IPS-15b (cell line): ENCODE data around the gene ORAI2.

ENCODE experiments used
- H3K27me3 ChIP-seq: one replicate; pipeline ENCODE4 v1.6.1; 2013; ENCODE audit warnings: low read length; ENCODE audit not compliant: control insufficient read depth, insufficient read depth
- H3K36me3 ChIP-seq: one replicate; pipeline ENCODE4 v1.6.1; 2013; ENCODE audit warnings: low read length; ENCODE audit not compliant: control insufficient read depth, insufficient read depth
- H3K4me1 ChIP-seq: one replicate; pipeline ENCODE4 v1.6.1; 2013; ENCODE audit warnings: mild to moderate bottlenecking, low read length; ENCODE audit not compliant: control insufficient read depth, insufficient read depth
- H3K4me3 ChIP-seq: one replicate; pipeline ENCODE4 v1.5.1; 2013; ENCODE audit warnings: low read depth, low read length
- H3K9ac ChIP-seq: one replicate; pipeline ENCODE4 v1.6.1; 2013; ENCODE audit warnings: low read depth, mild to moderate bottlenecking, low read length
- H3K9me3 ChIP-seq: one replicate; pipeline ENCODE4 v1.6.1; 2013; ENCODE audit warnings: mild to moderate bottlenecking, low read length; ENCODE audit not compliant: control insufficient read depth, insufficient read depth

ORAI2 gene

GRCh38 chr7:102464577-102465280 lies 31.4 kb downstream of the ORAI2 start, which contains the start of the genes ALKBH4 and LRWD1:
ALKBH4 (minus strand) TSS chr7:102464863; CDS start chr7:102464836, 27 bp downstream.
LRWD1 (plus strand) TSS chr7:102464984; CDS start chr7:102465081, 97 bp downstream.
- peak within 1 kb of the TSS; percentile 97 for H3K9ac ChIP-seq
- no peaks in the 10 kb centered on the region for H3K9me3 ChIP-seq
- peaks cover 2% of the 10 kb centered on the region for H3K4me1 ChIP-seq

GRCh38 chr7:102466097-102466496 lies 32.7 kb downstream of the ORAI2 start:
- H3K9me3 ChIP-seq: no peaks in the 10 kb centered on the region
- H3K27me3 ChIP-seq: no peaks in the 10 kb centered on the region
- peaks cover 14% of the 10 kb centered on the region for H3K36me3 ChIP-seq
- H3K9ac ChIP-seq: no peak overlapping the region
- H3K4me1 ChIP-seq: peaks cover 2% of the 10 kb centered on the region
- H3K4me3 ChIP-seq: no peak overlapping the region

More at GRCh38 chr7:102464577-102465280, 31.4 kb downstream of the ORAI2 start, which contains the start of the genes ALKBH4 and LRWD1:
- Histone ChIP-seq H3K27me3 (no peaks in the 10 kb centered on the region), H3K36me3 (peaks cover 12% of the 10 kb centered on the region), H3K4me3 (peak within 1 kb of the TSS; percentile 99)

GRCh38 chr7:102467581-102468477 lies 34.5 kb downstream of the ORAI2 start:
- H3K36me3 ChIP-seq: peaks cover 25% of the 10 kb centered on the region
- H3K9ac ChIP-seq: no peak overlapping the region
- no peaks in the 10 kb centered on the region for H3K27me3 ChIP-seq
- peaks cover 2% of the 10 kb centered on the region for H3K4me1 ChIP-seq
- no peaks in the 10 kb centered on the region for H3K9me3 ChIP-seq
- H3K4me3 ChIP-seq: no peak overlapping the region

- no peak overlapping the region for H3K9ac ChIP-seq
Observed at GRCh38 chr7:102468478-102469350, 35.3 kb downstream of the ORAI2 start.

GRCh38 chr7:102469351-102469971 lies 36.1 kb downstream of the ORAI2 start:
- no peak overlapping the region for H3K9ac ChIP-seq
- H3K27me3 ChIP-seq: no peaks in the 10 kb centered on the region
- H3K36me3 ChIP-seq: peaks cover 34% of the 10 kb centered on the region
- no peak overlapping the region for H3K4me3 ChIP-seq
- peaks cover 2% of the 10 kb centered on the region for H3K4me1 ChIP-seq
- H3K9me3 ChIP-seq: no peaks in the 10 kb centered on the region

More at GRCh38 chr7:102468478-102469350, 35.3 kb downstream of the ORAI2 start:
- Histone ChIP-seq H3K4me3 (no peak overlapping the region), H3K36me3 (peaks cover 34% of the 10 kb centered on the region), H3K9me3 (no peaks in the 10 kb centered on the region), H3K4me1 (peaks cover 2% of the 10 kb centered on the region), H3K27me3 (no peaks in the 10 kb centered on the region)

- Histone ChIP-seq H3K9ac (no peak overlapping the region), H3K9me3 (no peaks in the 10 kb centered on the region), H3K4me1 (peaks cover 2% of the 10 kb centered on the region), H3K36me3 (peaks cover 34% of the 10 kb centered on the region), H3K27me3 (no peaks in the 10 kb centered on the region), H3K4me3 (no peak overlapping the region)
Observed at GRCh38 chr7:102469972-102470825, 36.8 kb downstream of the ORAI2 start.

GRCh38 chr7:102471791-102472125 lies 38.4 kb downstream of the ORAI2 start:
- Histone ChIP-seq H3K27me3 (no peaks in the 10 kb centered on the region), H3K36me3 (peaks cover 34% of the 10 kb centered on the region), H3K9ac (no peak overlapping the region), H3K9me3 (no peaks in the 10 kb centered on the region), H3K4me3 (no peak overlapping the region), H3K4me1 (no peaks in the 10 kb centered on the region)

GRCh38 chr7:102472126-102473041 lies 39.0 kb downstream of the ORAI2 start:
- no peak overlapping the region for H3K9ac ChIP-seq
- H3K4me3 ChIP-seq: no peak overlapping the region
- H3K9me3 ChIP-seq: no peaks in the 10 kb centered on the region
- no peaks in the 10 kb centered on the region for H3K27me3 ChIP-seq
- no peaks in the 10 kb centered on the region for H3K4me1 ChIP-seq
- H3K36me3 ChIP-seq: peaks cover 32% of the 10 kb centered on the region

GRCh38 chr7:102473271-102473991 lies 40.1 kb downstream of the ORAI2 start:
- H3K27me3 ChIP-seq: no peaks in the 10 kb centered on the region
- no peak overlapping the region for H3K9ac ChIP-seq
- H3K4me3 ChIP-seq: no peak overlapping the region
- H3K9me3 ChIP-seq: no peaks in the 10 kb centered on the region
- H3K4me1 ChIP-seq: no peaks in the 10 kb centered on the region
- peaks cover 30% of the 10 kb centered on the region for H3K36me3 ChIP-seq
